Chondrocyte (in vitro differentiated cells): ENCODE measurements around the gene LGALS3BP. TPM values are rescaled to one million over a fixed set of nuclear protein-coding genes. Genes with fewer than 3 reads are reported as not detected.

ENCODE experiments used
- DNase-seq: peaks from one replicate; pipeline ENCODE4 v3.0.0; 2021; ENCODE audit warnings: mixed read lengths, low spot score
- H3K27ac Mint-ChIP-seq: one replicate; pipeline ENCODE4 v1.8.0; 2021; ENCODE audit warnings: mild to moderate bottlenecking, moderate library complexity, mixed read lengths; ENCODE audit not compliant: unreplicated experiment
- H3K27me3 Mint-ChIP-seq: 2 replicates; pipeline ENCODE4 v1.8.0; 2021; ENCODE audit warnings: low read depth, mixed read lengths
- H3K36me3 Mint-ChIP-seq: 2 replicates; pipeline ENCODE4 v1.8.0; 2021; ENCODE audit warnings: low read depth, mixed read lengths
- H3K4me1 Mint-ChIP-seq: 2 replicates; pipeline ENCODE4 v1.8.0; 2021; ENCODE audit warnings: low read depth, mild to moderate bottlenecking, mixed read lengths
- H3K4me3 Mint-ChIP-seq: one replicate; pipeline ENCODE4 v1.8.0; 2021; ENCODE audit warnings: mild to moderate bottlenecking, moderate library complexity, mixed read lengths; ENCODE audit not compliant: unreplicated experiment
- H3K9me3 Mint-ChIP-seq: 2 replicates; pipeline ENCODE4 v1.8.0; 2021; ENCODE audit warnings: low read depth, mixed read lengths
- CTCF ChIP-seq: fragments of 200-600 bp; sonication (generic); IDR thresholded peaks from 2 replicates; pipeline ENCODE4 v1.5.0; 2021; ENCODE audit warnings: antibody characterized with exemption, mild to moderate bottlenecking, moderate library complexity
- total RNA-seq: library from RNA; stranded (reverse); gene quantifications from 3 replicates; pipeline ENCODE4 v1.2.1, GENCODE V29; 2021

LGALS3BP gene
- total RNA-seq, 1 donor from 2014 or later, result 127 TPM

DNA sequence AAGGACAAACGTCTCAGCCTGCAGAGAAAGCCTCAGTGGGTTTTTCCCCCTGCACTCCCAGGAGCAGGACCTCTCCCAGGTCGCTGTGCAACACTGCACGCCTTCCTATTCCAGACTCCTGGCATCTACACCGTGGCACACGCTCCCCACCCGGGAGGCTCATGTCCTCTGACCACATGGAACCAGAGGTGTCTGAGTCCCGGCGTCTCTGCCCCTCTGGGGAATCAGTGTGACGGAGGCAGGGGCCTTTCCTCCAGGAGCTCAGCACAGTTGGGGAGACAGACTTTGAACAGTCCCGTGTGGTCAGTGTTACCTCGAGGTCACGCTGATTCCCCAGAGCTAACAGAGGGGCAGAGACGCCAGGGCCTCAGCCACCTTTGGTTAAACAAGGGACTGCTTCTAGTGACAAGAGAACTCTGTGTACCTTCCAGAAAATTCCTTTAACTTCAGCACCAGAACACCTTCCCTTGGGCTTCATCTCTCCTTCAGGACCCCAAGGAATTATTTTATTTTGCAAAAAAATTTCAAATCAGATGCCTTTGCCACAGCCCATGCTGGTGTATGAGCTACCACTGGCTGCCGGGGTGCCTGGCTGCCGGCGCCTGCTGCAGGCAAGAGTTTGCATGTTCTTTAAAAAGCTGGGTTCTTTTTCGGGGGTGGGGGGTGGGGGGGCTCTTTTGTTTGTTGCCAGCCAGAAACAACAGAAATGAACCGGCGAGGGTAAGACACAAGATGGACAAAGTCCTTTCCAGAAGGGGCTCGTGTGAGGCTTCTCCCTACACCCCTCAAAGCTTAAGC lies 23.3 kb upstream of the LGALS3BP start:
- Mint-ChIP-seq H3K4me3 (no peak overlapping the region), H3K36me3 (peaks cover 8% of the 10 kb centered on the region), H3K9me3 (no peaks in the 10 kb centered on the region), H3K4me1 (peaks cover 13% of the 10 kb centered on the region), H3K27me3 (no peaks in the 10 kb centered on the region), H3K27ac (no peak overlapping the region)
- no peak for TF ChIP-seq CTCF
- DNase-seq, result no peak

- DNase-seq, result no peak
- H3K27me3 Mint-ChIP-seq, result no peaks in the 10 kb centered on the region
- H3K9me3 Mint-ChIP-seq, result no peaks in the 10 kb centered on the region
- H3K4me1 Mint-ChIP-seq, result peaks cover 6% of the 10 kb centered on the region
- no peak overlapping the region for H3K4me3 Mint-ChIP-seq
- no peak overlapping the region for H3K27ac Mint-ChIP-seq
- no peak for TF ChIP-seq CTCF
- H3K36me3 Mint-ChIP-seq, result peaks cover 8% of the 10 kb centered on the region
Measured at GRCh38 chr17:79002291-79002690, 22.6 kb upstream of the LGALS3BP start.

DNA sequence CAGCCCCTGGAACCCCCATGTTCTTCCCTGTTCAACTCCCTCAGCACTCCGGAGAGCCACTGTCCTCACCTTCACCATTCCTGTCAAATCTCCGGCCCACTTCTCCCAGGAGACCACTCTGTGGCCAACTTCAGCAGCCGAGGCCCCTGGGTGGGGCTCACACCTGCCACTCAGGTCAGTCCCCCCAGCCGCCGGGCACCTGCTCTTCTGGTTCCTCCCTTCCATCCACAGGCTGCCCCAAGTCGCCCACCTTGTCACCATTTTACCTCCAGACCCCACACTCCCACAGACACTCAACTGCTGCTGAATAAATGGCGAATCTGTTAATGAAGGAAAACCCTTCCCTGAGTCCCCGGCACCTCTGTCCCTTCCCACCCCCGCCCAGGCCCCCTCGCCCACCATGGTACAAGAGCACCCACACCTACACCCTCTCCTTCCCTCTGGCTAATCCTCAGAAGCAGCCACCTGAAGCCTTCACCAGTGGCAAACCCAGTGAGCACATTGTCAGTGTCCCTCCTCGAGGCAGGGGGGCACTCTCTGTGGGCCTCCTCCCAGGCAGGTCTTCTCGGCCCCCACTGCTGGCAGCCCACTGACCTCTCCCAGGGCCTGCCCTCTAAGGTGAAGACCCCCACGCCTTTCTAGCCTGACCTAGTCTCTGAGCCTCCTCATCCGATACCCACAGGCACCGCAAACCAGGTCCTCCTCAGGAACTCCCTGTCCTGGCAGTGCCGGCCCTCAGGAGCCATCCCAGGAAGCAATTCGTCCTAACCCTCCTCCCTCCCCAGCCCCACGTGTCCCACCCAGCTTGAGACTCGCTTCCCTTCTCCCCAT lies 21.7 kb upstream of the LGALS3BP start:
- H3K27me3 Mint-ChIP-seq, result no peaks in the 10 kb centered on the region
- H3K4me1 Mint-ChIP-seq, result no peaks in the 10 kb centered on the region
- H3K9me3 Mint-ChIP-seq, result no peaks in the 10 kb centered on the region
- TF ChIP-seq CTCF, result no peak
- no peak overlapping the region for H3K4me3 Mint-ChIP-seq
- H3K36me3 Mint-ChIP-seq, result peaks cover 6% of the 10 kb centered on the region
- H3K27ac Mint-ChIP-seq, result no peak overlapping the region
- DNase-seq, result no peak

DNA sequence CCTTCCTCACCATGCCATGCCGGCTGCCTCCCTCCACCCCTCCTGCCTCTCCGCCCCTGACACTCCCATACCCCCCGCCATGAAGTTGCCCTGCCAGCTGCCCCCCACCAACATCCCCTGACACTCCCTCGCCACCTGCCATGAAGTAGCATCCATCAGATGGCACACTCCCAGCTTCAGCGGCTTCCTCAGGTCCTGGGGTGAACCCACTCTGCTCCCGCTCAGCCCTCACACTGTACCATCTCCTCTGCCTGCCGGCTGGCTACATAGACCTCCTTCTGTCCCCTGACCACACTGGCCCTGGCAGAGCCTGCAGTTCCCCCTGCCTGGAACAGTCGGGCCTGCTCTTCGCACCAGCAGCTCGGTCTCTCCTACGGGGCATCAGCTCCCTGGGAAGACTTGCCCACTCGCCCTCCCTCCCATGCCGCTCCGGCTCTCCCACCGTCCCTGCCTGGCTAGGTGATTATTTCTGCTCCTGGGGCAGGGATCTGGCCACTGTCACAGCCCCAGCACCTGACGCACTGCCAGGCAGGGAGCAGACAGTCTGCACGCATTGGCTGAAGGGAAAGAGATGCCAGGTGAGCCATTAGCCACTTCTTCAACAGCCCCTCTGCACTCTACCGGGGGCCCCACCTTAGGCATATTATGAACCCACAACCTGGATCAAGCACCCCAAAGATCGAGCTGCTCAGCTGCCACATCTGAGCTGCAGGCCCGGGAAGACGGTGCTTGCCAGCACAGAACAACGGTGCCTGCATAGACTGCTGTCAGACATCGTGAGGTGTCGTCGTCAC lies 20.9 kb upstream of the LGALS3BP start:
- peaks cover 8% of the 10 kb centered on the region for H3K36me3 Mint-ChIP-seq
- H3K27ac Mint-ChIP-seq, result no peak overlapping the region

More for the DNA sequence above, 20.9 kb upstream of the LGALS3BP start:
- Mint-ChIP-seq H3K27me3 (no peaks in the 10 kb centered on the region), H3K4me1 (no peaks in the 10 kb centered on the region), H3K4me3 (no peak overlapping the region), H3K9me3 (no peaks in the 10 kb centered on the region)
- DNase-seq, result no peak
- no peak for TF ChIP-seq CTCF
